T-helper 2 cell (primary cell): Measurements from ENCODE around the gene FCAMR.

Experiments
- DNase-seq, 5 experiments: peaks; one replicate each; pipeline versions ENCODE4 v3.0.0 to v3.0.0-alpha.2; 2012 to 2022

The FCAMR gene

GRCh38 chr1:206931709-206932108, 38.6 kb downstream of the FCAMR start:
- DNase-seq: no peak

GRCh38 chr1:206930210-206930798, 40.0 kb downstream of the FCAMR start:
- no peak for DNase-seq

GRCh38 chr1:206929524-206929923, 40.7 kb downstream of the FCAMR start:
- no peak for DNase-seq

GRCh38 chr1:206926286-206926685, 44.0 kb downstream of the FCAMR start:
- DNase-seq: no peak

- DNase-seq: peak in 2 of 5 experiments; percentile 66 to 72
Measured at GRCh38 chr1:206925106-206925736, 45.0 kb downstream of the FCAMR start.

- peak in 1 of 5 experiments; percentile 75 for DNase-seq
Measured at GRCh38 chr1:206924592-206925105, 45.6 kb downstream of the FCAMR start.

- DNase-seq: peak in 1 of 5 experiments; percentile 73
Measured at GRCh38 chr1:206923961-206924557, 46.2 kb downstream of the FCAMR start.

GRCh38 chr1:206923009-206923960, 47.0 kb downstream of the FCAMR start:
- peak in 4 of 5 experiments; percentile 28 to 92 (median 64) for DNase-seq

- DNase-seq: no peak
Measured at GRCh38 chr1:206922524-206922923, 47.7 kb downstream of the FCAMR start.

GRCh38 chr1:206921772-206922265, 48.4 kb downstream of the FCAMR start, which contains the start of gene FCMR:
TSS of gene FCMR (minus strand) at chr1:206921941. CDS start at chr1:206921854, 87 bp downstream.
- DNase-seq: peak in 3 of 5 experiments; percentile 22 to 90 (median 61)

GRCh38 chr1:206918076-206918475, 52.2 kb downstream of the FCAMR start:
- DNase-seq: no peak

GRCh38 chr1:206916000-206916709, 54.1 kb downstream of the FCAMR start:
- DNase-seq: no peak

GRCh38 chr1:206915030-206915735, 55.1 kb downstream of the FCAMR start:
- no peak for DNase-seq

- no peak for DNase-seq
Measured at GRCh38 chr1:206913766-206914537, 56.3 kb downstream of the FCAMR start.

GRCh38 chr1:206912445-206913095, 57.7 kb downstream of the FCAMR start:
- DNase-seq: peak in 4 of 5 experiments; percentile 40 to 69 (median 50)

GRCh38 chr1:206911064-206911663, 59.1 kb downstream of the FCAMR start:
- peak in 1 of 5 experiments; percentile 60 for DNase-seq

- DNase-seq: no peak
Measured at GRCh38 chr1:206909883-206910318, 60.4 kb downstream of the FCAMR start.

- peak in 3 of 5 experiments; percentile 13 to 41 (median 36) for DNase-seq
Measured at GRCh38 chr1:206909161-206909882, 60.9 kb downstream of the FCAMR start.
